IMR-90 (cell line): ENCODE data around the gene SIGLEC7. TPM values are rescaled to one million over a fixed set of nuclear protein-coding genes. Genes with fewer than 3 reads are reported as not detected.

Experiments used
- ATAC-seq: fragments of 200-7000 bp; cut with Tn5 transposase; 2 replicates; pipeline ENCODE4 v1.9.1; 2020; ENCODE audit warnings: low read depth, mild to moderate bottlenecking, moderate library complexity
- BruUV-seq: library from RNA; stranded (reverse); fragments of 400-500 nt; replicated peaks from 2 replicates; lab custom pipeline; 2021; lab: Mats Ljungman, UMichigan
- CTCF ChIA-PET: fragments of 300-600 bp; formaldehyde crosslinking; extraction: SDS; loops from one replicate; lab custom pipeline; 2021; ENCODE audit warnings: antibody characterized with exemption; lab: Yijun Ruan, JAX
- POLR2A ChIA-PET: fragments of 300-600 bp; sonication (Branson Sonifier 250); formaldehyde crosslinking; loops from one replicate; lab custom pipeline; 2022; ENCODE audit warnings: antibody characterized with exemption; ENCODE audit not compliant: unreplicated experiment; lab: Charles Lee
- DNase-seq: peaks from one replicate; pipeline ENCODE4 v3.0.0; 2013
- H2AFZ ChIP-seq: replicated peaks from 2 replicates; pipeline ENCODE3; 2013; ENCODE audit warnings: low read length, mild to moderate bottlenecking; ENCODE audit not compliant: poor library complexity
- H2AK5ac ChIP-seq: 2 replicates; pipeline ENCODE4 v1.6.1; 2013; ENCODE audit warnings: low read depth, low read length, inconsistent platforms
- H2AK9ac ChIP-seq: replicated peaks from 2 replicates; pipeline ENCODE3; 2013; ENCODE audit warnings: mild to moderate bottlenecking, low read depth, low read length, moderate library complexity; ENCODE audit not compliant: poor library complexity
- H2BK120ac ChIP-seq: 2 replicates; pipeline ENCODE4 v1.6.1; 2013; ENCODE audit warnings: low read depth, low read length, inconsistent platforms
- H2BK15ac ChIP-seq: 3 replicates; pipeline ENCODE4 v1.6.1; 2013; ENCODE audit warnings: low read depth, low read length, inconsistent platforms
- H2BK20ac ChIP-seq: 2 replicates; pipeline ENCODE4 v1.6.1; 2013; ENCODE audit warnings: low read depth, mild to moderate bottlenecking, inconsistent platforms, low read length, moderate library complexity
- H2BK5ac ChIP-seq: 2 replicates; pipeline ENCODE4 v1.6.1; 2013; ENCODE audit warnings: mild to moderate bottlenecking, low read depth, low read length, inconsistent platforms; ENCODE audit not compliant: poor library complexity, severe bottlenecking
- H3K14ac ChIP-seq: replicated peaks from 2 replicates; pipeline ENCODE4 v1.6.1; 2013; ENCODE audit warnings: low read depth, low read length, inconsistent platforms
- H3K18ac ChIP-seq: 2 replicates; pipeline ENCODE4 v1.6.1; 2013; ENCODE audit warnings: low read depth, low read length, control low read depth
- H3K23ac ChIP-seq: 2 replicates; pipeline ENCODE4 v1.6.1; 2013; ENCODE audit warnings: low read depth, low read length, inconsistent platforms
- H3K27ac ChIP-seq: 2 replicates; pipeline ENCODE4 v1.5.1; 2013; ENCODE audit warnings: mild to moderate bottlenecking, control low read depth, low read length; ENCODE audit not compliant: insufficient read depth
- H3K27me3 ChIP-seq: 2 replicates; pipeline ENCODE4 v1.6.1; 2013; ENCODE audit warnings: low read length; ENCODE audit not compliant: control insufficient read depth, insufficient read depth
- H3K36me3 ChIP-seq: 2 replicates; pipeline ENCODE4 v1.6.1; 2013; ENCODE audit warnings: low read length, mixed read lengths; ENCODE audit not compliant: control insufficient read depth, insufficient read depth
- H3K4ac ChIP-seq: 2 replicates; pipeline ENCODE4 v1.6.1; 2013; ENCODE audit warnings: low read depth, low read length, inconsistent platforms
- H3K4me1 ChIP-seq: 2 replicates; pipeline ENCODE4 v1.6.1; 2013; ENCODE audit warnings: low read length, mixed read lengths; ENCODE audit not compliant: control insufficient read depth, insufficient read depth
- H3K4me2 ChIP-seq: 2 replicates; pipeline ENCODE4 v1.6.1; 2013; ENCODE audit warnings: low read depth, mild to moderate bottlenecking, control low read depth, low read length, moderate library complexity
- H3K4me3 ChIP-seq: 2 replicates; pipeline ENCODE4 v1.5.1; 2013; ENCODE audit warnings: low read depth, mild to moderate bottlenecking, control low read depth, low read length, moderate library complexity; ENCODE audit not compliant: insufficient read depth
- H3K56ac ChIP-seq: 2 replicates; pipeline ENCODE4 v1.6.1; 2013; ENCODE audit warnings: low read length, inconsistent platforms; ENCODE audit not compliant: insufficient read depth; ENCODE audit errors: extremely low read depth
- H3K79me1 ChIP-seq, 2 experiments: 2 replicates each; pipeline ENCODE4 v1.6.1; 2013; ENCODE audit warnings: low read length in 2 of 2, inconsistent platforms in 1 of 2, low read depth in 1 of 2
- H3K9ac ChIP-seq: 2 replicates; pipeline ENCODE4 v1.6.1; 2013; ENCODE audit warnings: low read depth, low read length, control low read depth
- H3K9me1 ChIP-seq: 2 replicates; pipeline ENCODE4 v1.6.1; 2013; ENCODE audit warnings: low read length, inconsistent platforms; ENCODE audit not compliant: insufficient read depth
- H3K9me3 ChIP-seq: 2 replicates; pipeline ENCODE4 v1.6.1; 2013; ENCODE audit warnings: low read length; ENCODE audit not compliant: control insufficient read depth, insufficient read depth
- H4K20me1 ChIP-seq: 2 replicates; pipeline ENCODE4 v1.6.1; 2013; ENCODE audit warnings: low read length, inconsistent platforms; ENCODE audit not compliant: insufficient read depth
- H4K5ac ChIP-seq: 2 replicates; pipeline ENCODE4 v1.6.1; 2013; ENCODE audit warnings: mild to moderate bottlenecking, low read depth, low read length, control low read depth
- H4K8ac ChIP-seq, 2 experiments: 2 replicates each; pipeline ENCODE4 v1.6.1; 2013; ENCODE audit warnings: low read depth in 2 of 2, low read length in 2 of 2, control low read depth in 1 of 2, inconsistent platforms in 1 of 2
- H4K91ac ChIP-seq: 2 replicates; pipeline ENCODE4 v1.6.1; 2013; ENCODE audit warnings: low read depth, low read length, inconsistent platforms; ENCODE audit not compliant: insufficient read depth
- BHLHE40 ChIP-seq: fragments of 150-350 bp; IDR thresholded peaks from 2 replicates; pipeline ENCODE4 v1.6.1; 2016; ENCODE audit warnings: mild to moderate bottlenecking, low read depth, low read length
- CEBPB ChIP-seq: IDR thresholded peaks from 2 replicates; pipeline ENCODE4 v1.6.1; 2012; ENCODE audit warnings: low read depth, low read length, improper control_type of control experiment
- CHD1 ChIP-seq: IDR thresholded peaks from 2 replicates; pipeline ENCODE4 v1.6.1; 2012; ENCODE audit warnings: low read depth, low read length, improper control_type of control experiment
- CTCF ChIP-seq: conservative IDR thresholded peaks from 2 replicates; pipeline ENCODE4 v1.5.1; 2012; ENCODE audit warnings: mild to moderate bottlenecking, low read depth, low read length, improper control_type of control experiment
- ELK1 ChIP-seq: fragments of 150-350 bp; IDR thresholded peaks from 2 replicates; pipeline ENCODE4 v1.6.1; 2016; ENCODE audit warnings: low read depth, mild to moderate bottlenecking, low read length, moderate library complexity, borderline replicate concordance
- FOS ChIP-seq: fragments of 150-350 bp; IDR thresholded peaks from 2 replicates; pipeline ENCODE4 v1.6.1; 2016; ENCODE audit warnings: low read depth, low read length
- MAFK ChIP-seq: IDR thresholded peaks from 2 replicates; pipeline ENCODE4 v1.6.1; 2012; ENCODE audit warnings: low read depth, low read length, improper control_type of control experiment
- MAZ ChIP-seq: IDR thresholded peaks from 2 replicates; pipeline ENCODE4 v1.6.1; 2012; ENCODE audit warnings: low read depth, mild to moderate bottlenecking, low read length, improper control_type of control experiment, moderate library complexity, borderline replicate concordance
- MXI1 ChIP-seq: IDR thresholded peaks from 2 replicates; pipeline ENCODE4 v1.6.1; 2012; ENCODE audit warnings: low read depth, mild to moderate bottlenecking, low read length, moderate library complexity, borderline replicate concordance
- NFE2L2 ChIP-seq: fragments of 150-350 bp; IDR thresholded peaks from 2 replicates; pipeline ENCODE4 v1.6.1; 2016; ENCODE audit warnings: low read depth, mild to moderate bottlenecking, low read length
- POLR2A ChIP-seq: IDR thresholded peaks from 2 replicates; pipeline ENCODE4 v1.6.1; 2012; ENCODE audit warnings: mild to moderate bottlenecking, low read depth, low read length
- RAD21 ChIP-seq: IDR thresholded peaks from 2 replicates; pipeline ENCODE4 v1.6.1; 2012; ENCODE audit warnings: low read length, improper control_type of control experiment
- RCOR1 ChIP-seq: IDR thresholded peaks from 2 replicates; pipeline ENCODE4 v1.6.1; 2012; ENCODE audit warnings: mild to moderate bottlenecking, low read length, improper control_type of control experiment; ENCODE audit not compliant: insufficient replicate concordance
- RFX5 ChIP-seq: IDR thresholded peaks from 2 replicates; pipeline ENCODE4 v1.8.0; 2012; ENCODE audit warnings: low read depth, mild to moderate bottlenecking, low read length, moderate library complexity
- SMC3 ChIP-seq: fragments of 150-350 bp; IDR thresholded peaks from 2 replicates; pipeline ENCODE4 v1.6.1; 2016; ENCODE audit warnings: low read depth, mild to moderate bottlenecking, antibody characterized with exemption, low read length, moderate library complexity
- USF2 ChIP-seq: fragments of 150-350 bp; IDR thresholded peaks from 2 replicates; pipeline ENCODE4 v1.6.1; 2017; ENCODE audit warnings: mild to moderate bottlenecking, antibody characterized with exemption, low read length, low read depth
- WGBS, 2 experiments: methylation state at CpG; one replicate each; pipeline versions ENCODE4 v1.1.5 to v1.1.7; 2013; ENCODE audit warnings: missing lambda C conversion rate in 2 of 2; ENCODE audit not compliant: insufficient read length in 1 of 2; ENCODE audit errors: extremely low coverage in 2 of 2; 5-methylcytosine and 5-hydroxymethylcytosine counted together
- dilution Hi-C: fragments of 300-500 bp; cut with HindIII; formaldehyde crosslinking; loops from one replicate; pipeline ENCODE4 v1.14.3; 2018; ENCODE audit warnings: low sequenced_read_pairs; ENCODE audit not compliant: unreplicated experiment
- in situ Hi-C: fragments of 300-500 bp; cut with MboI; formaldehyde crosslinking; loops from 3 replicates; pipeline ENCODE4 v1.14.3; 2019; ENCODE audit warnings: low sequenced_read_pairs, inconsistent platforms, mixed read lengths
- intact Hi-C: fragments of 100-400 bp; cut with micrococcal nuclease; formaldehyde crosslinking; loops from 2 replicates; pipeline ENCODE4 v1.10.0; 2022
- polyA plus RNA-seq, 3 experiments: library from polyadenylated mRNA; depleted of rRNA; stranded (reverse); fragments of >200 nt; gene quantifications; 2 replicates each; pipeline ENCODE4 v1.2.3, GENCODE V29; 2012; ENCODE audit warnings: low replicate concordance in 1 of 3
- total RNA-seq: library from RNA; depleted of rRNA; stranded (reverse); fragments of >200 nt; gene quantifications from 2 replicates; pipeline ENCODE4 v1.2.3, GENCODE V29; 2012

Gene SIGLEC7
- total and polyA plus RNA-seq, 2 of the 4 experiments (the other 2 are of a cell fraction) = not detected

GRCh38 chr19:51157265-51157664 lies 15.2 kb downstream of the SIGLEC7 start:
- no TSS peak for BruUV-seq
- Histone ChIP-seq H3K23ac (no peak overlapping the region), H3K79me1 (no peaks in the 10 kb centered on the region), H3K9me3 (no peaks in the 10 kb centered on the region), H4K20me1 (no peaks in the 10 kb centered on the region), H3K4ac (no peak overlapping the region), H3K9me1 (no peaks in the 10 kb centered on the region), H3K4me2 (no peak overlapping the region), H2AK9ac (no peak overlapping the region), H2AFZ (no peak overlapping the region), H2BK15ac (no peak overlapping the region), H3K36me3 (no peaks in the 10 kb centered on the region), H4K8ac (no peak overlapping the region), H4K91ac (no peak overlapping the region), H4K5ac (no peak overlapping the region), H3K27me3 (peaks cover 4% of the 10 kb centered on the region; the same call in 1 of the 2 replicates), H2BK20ac (no peak overlapping the region), H3K4me3 (no peak overlapping the region), H2AK5ac (no peak overlapping the region), H3K9ac (no peak overlapping the region), H3K56ac (no peak overlapping the region), H2BK120ac (no peak overlapping the region), H3K4me1 (no peaks in the 10 kb centered on the region), H3K14ac (no peak overlapping the region), H2BK5ac (no peak overlapping the region), H3K18ac (no peak overlapping the region), H3K27ac (no peak overlapping the region)
- no peak for ATAC-seq
- dilution Hi-C loops = no loop called here
- DNase-seq = no peak
- POLR2A ChIA-PET = no interaction called here
- CTCF ChIA-PET = no interaction called here
- TF ChIP-seq MXI1 = no peak
- no peak for TF ChIP-seq FOS
- TF ChIP-seq CTCF = no peak
- no peak for TF ChIP-seq RFX5
- no peak for TF ChIP-seq CEBPB
- TF ChIP-seq RAD21 = no peak
- TF ChIP-seq MAFK = no peak
- no peak for TF ChIP-seq RCOR1
- no peak for TF ChIP-seq POLR2A
- TF ChIP-seq SMC3 = no peak
- TF ChIP-seq CHD1 = no peak
- TF ChIP-seq MAZ = no peak
- TF ChIP-seq BHLHE40 = no peak
- no peak for TF ChIP-seq NFE2L2
- TF ChIP-seq USF2 = no peak
- no peak for TF ChIP-seq ELK1
- WGBS, 2 experiments = no CpG with 5 or more reads among the region's 2 CpGs
- in situ Hi-C loops = no loop called here
- intact Hi-C loops = no loop called here
